Thoracic aorta (tissue), 2 donors: ENCODE measurements around the gene NRXN3. TPM values are rescaled to one million over a fixed set of nuclear protein-coding genes. Genes with fewer than 3 reads are reported as not detected.

Experiments
- ATAC-seq: fragments of 150-250 bp; one replicate; pipeline ENCODE4 v1.8.0; 2017; ENCODE audit warnings: low read depth; ENCODE audit not compliant: insufficient number of reproducible peaks, low FRiP score
- DNase-seq: peaks from one replicate; pipeline ENCODE4 v3.0.0-alpha.2; 2020; ENCODE audit warnings: low spot score
- H3K27ac ChIP-seq, 2 donors: fragments of 200-600 bp; sonication (generic); 1 replicate in 1 of 2; 2 replicates in 1 of 2; pipeline ENCODE4 v1.5.1; 2016; ENCODE audit warnings: mild to moderate bottlenecking in 2 of 2, moderate library complexity in 2 of 2
- H3K27me3 ChIP-seq: fragments of 200-600 bp; sonication (generic); replicated peaks from 2 replicates; pipeline ENCODE4 v1.6.0; 2016; ENCODE audit warnings: mild to moderate bottlenecking; ENCODE audit not compliant: insufficient read depth
- H3K36me3 ChIP-seq: fragments of 200-600 bp; sonication (generic); one replicate; pipeline ENCODE4 v1.5.1; 2016
- H3K4me1 ChIP-seq, 2 donors: fragments of 200-600 bp; sonication (generic); 1 replicate in 1 of 2; 2 replicates in 1 of 2; pipeline versions ENCODE4 v1.5.1 to v1.6.0; 2016; ENCODE audit warnings: low read depth in 2 of 2, mild to moderate bottlenecking in 1 of 2; ENCODE audit not compliant: control insufficient read depth in 1 of 2
- H3K4me3 ChIP-seq: fragments of 200-600 bp; sonication (generic); 2 replicates; pipeline ENCODE4 v1.5.1; 2016; ENCODE audit warnings: mild to moderate bottlenecking
- H3K9me3 ChIP-seq: fragments of 200-600 bp; sonication (generic); 2 replicates; pipeline ENCODE4 v1.5.1; 2016
- CTCF ChIP-seq: fragments of 200-600 bp; sonication (generic); IDR thresholded peaks from one replicate; pipeline ENCODE4 v1.5.1; 2019; ENCODE audit warnings: antibody characterized with exemption
- total RNA-seq, 2 donors: library from RNA; depleted of rRNA; stranded (reverse); fragments of >200 nt; gene quantifications; one replicate each; pipeline versions ENCODE4 v1.1.0 to v1.2.3, GENCODE V29; 2016

NRXN3 gene
- total RNA-seq, 2 donors from 2014 or later = 5.6 to 33.3 TPM

DNA sequence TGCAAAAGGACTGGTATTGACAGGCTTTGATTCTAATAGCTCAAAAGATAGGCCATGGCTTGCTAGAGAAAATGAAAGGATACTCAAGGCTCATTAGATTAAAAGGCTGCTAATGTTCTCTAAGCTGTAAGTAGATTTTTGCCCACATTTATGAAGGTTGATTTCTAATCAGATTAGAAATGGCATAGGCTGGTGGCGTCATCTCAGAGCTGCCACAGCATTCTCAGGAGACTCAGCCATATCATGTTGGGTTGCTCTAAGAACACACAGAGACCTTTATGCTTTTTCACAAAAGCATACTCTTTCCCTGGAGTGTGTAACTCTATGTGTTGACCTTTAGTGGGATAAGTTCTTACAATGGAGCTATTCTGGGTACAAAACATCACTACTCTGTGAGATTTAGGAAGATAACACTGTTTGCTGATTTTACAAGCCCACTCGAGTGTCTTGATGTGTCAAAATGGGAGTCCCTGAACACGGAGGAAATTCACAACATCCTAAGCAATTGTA, 576.0 kb downstream of the NRXN3 start:
- Histone ChIP-seq H3K36me3 (no peaks in the 10 kb centered on the region), H3K4me1 (no peaks in the 10 kb centered on the region), H3K4me3 (no peak overlapping the region), H3K9me3 (no peaks in the 10 kb centered on the region), H3K27me3 (no peaks in the 10 kb centered on the region), H3K27ac (no peak overlapping the region)
- no peak for ATAC-seq
- no peak for TF ChIP-seq CTCF
- no peak for DNase-seq

DNA sequence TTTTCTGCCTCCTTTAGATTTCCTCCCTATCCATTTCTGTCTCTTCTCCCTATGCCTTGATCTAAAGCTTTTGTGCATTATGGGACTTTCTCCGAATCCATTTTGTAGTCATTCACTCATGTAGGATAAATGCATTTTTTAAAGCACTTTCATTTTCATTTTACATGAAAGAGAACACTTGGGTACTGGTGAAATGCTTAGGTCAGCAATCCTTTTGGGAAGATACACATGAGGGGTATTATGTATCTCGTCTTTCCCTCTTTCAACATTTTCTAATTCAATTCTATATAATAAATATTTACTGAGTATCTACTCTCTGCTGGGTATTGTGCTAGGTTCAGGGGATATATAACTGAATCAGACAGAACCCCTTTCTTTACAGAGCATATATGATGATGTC, 577.6 kb downstream of the NRXN3 start:
- no peak for ATAC-seq
- Histone ChIP-seq H3K27ac (no peak overlapping the region), H3K36me3 (no peaks in the 10 kb centered on the region), H3K9me3 (no peaks in the 10 kb centered on the region), H3K27me3 (no peaks in the 10 kb centered on the region), H3K4me3 (no peak overlapping the region), H3K4me1 (no peaks in the 10 kb centered on the region)
- no peak for TF ChIP-seq CTCF
- DNase-seq = no peak

DNA sequence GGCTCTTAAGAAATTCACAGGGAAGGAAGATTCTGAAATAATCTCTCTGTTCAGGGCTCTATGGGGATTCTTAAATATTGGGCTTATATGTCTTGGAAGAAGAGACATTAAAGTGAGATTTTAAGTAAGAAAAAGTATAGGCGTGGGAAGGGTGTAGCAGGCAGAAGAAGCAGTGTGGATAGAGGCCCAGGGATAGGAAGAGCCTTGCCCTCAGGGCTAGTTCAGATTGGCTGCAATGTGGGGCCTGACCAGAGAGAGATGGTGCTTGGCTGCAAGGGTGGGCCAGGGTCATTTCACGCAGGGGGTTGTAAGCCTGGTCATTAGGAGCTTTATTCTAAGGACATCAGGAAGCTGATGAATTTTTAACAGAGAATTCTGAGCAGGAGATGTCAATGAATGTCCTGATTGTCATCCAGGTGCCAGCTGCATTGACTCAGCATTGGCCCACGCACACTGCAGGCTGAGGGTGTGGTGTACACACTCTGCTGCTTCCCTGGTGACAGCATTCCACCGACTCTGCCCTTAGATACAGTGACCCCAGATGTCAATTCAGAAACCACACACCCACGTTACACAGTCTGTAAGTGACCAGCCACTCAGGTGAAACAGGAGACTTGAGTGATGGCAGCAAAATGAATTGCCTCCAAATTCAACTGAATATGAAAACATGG, 582.5 kb downstream of the NRXN3 start:
- H3K4me3 ChIP-seq = no peak overlapping the region
- no peak overlapping the region for H3K27ac ChIP-seq
- TF ChIP-seq CTCF = no peak
- no peaks in the 10 kb centered on the region for H3K9me3 ChIP-seq
- DNase-seq = no peak
- H3K4me1 ChIP-seq = no peaks in the 10 kb centered on the region
- ATAC-seq = no peak
- no peaks in the 10 kb centered on the region for H3K27me3 ChIP-seq
- no peaks in the 10 kb centered on the region for H3K36me3 ChIP-seq

GRCh38 chr14:78754059-78754458, 583.9 kb downstream of the NRXN3 start:
- DNase-seq = no peak
- no peaks in the 10 kb centered on the region for H3K9me3 ChIP-seq
- H3K27ac ChIP-seq = no peak overlapping the region
- no peak for TF ChIP-seq CTCF
- no peaks in the 10 kb centered on the region for H3K27me3 ChIP-seq
- no peak for ATAC-seq
- H3K4me1 ChIP-seq = no peaks in the 10 kb centered on the region
- H3K36me3 ChIP-seq = no peaks in the 10 kb centered on the region
- H3K4me3 ChIP-seq = no peak overlapping the region

DNA sequence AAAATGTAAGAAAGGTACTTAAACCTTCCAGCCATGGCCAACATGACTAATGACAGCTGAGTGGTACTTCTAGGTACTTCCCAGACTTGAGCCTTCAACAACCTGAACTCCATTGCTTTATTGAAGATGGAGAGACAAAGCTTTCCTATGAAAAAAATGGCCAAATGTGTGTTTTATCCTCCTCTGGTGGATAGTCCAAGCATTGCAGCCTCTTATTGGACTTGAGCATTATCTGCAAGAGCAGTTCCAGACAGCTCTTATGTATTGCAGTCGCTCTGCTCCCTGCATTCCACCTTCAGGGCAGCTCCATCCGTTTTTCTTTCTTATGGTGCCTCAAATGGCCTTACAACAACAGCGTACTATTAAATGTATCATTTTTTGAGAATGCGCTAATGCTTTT, 588.2 kb downstream of the NRXN3 start:
- no peaks in the 10 kb centered on the region for H3K9me3 ChIP-seq
- H3K4me3 ChIP-seq = no peak overlapping the region
- H3K27me3 ChIP-seq = no peaks in the 10 kb centered on the region
- TF ChIP-seq CTCF = no peak
- no peaks in the 10 kb centered on the region for H3K36me3 ChIP-seq
- no peak for DNase-seq
- no peaks in the 10 kb centered on the region for H3K4me1 ChIP-seq
- no peak for ATAC-seq
- no peak overlapping the region for H3K27ac ChIP-seq
